HG03439 (cell line): ENCODE measurements around the gene CEACAM19.
A peak's percentile ranks its signal among the peaks of the same experiment; 100 is the strongest.
"Not testable (repeated sequence)": the region's sequence is repeated elsewhere in the genome, so short reads cannot be mapped to it uniquely, and the experiment has no call there.

Experiments used
- ATAC-seq: cut with Tn5 transposase; IDR thresholded peaks from one replicate; pipeline ENCODE4 v1.9.1; 2021; ENCODE audit warnings: mild to moderate bottlenecking, moderate library complexity; ENCODE audit not compliant: unreplicated experiment

CEACAM19 gene

GRCh38 chr19:44670027-44670426 is 1.3 kb upstream of the CEACAM19 start:
- not testable (repeated sequence) for ATAC-seq

- ATAC-seq: no peak
Measured at GRCh38 chr19:44672226-44672625, 944 bp downstream of the CEACAM19 start.

- no peak for ATAC-seq
Measured at GRCh38 chr19:44673510-44673909, 2.2 kb downstream of the CEACAM19 start.

- ATAC-seq: no peak
Measured at GRCh38 chr19:44675521-44675920, 4.2 kb downstream of the CEACAM19 start.

- ATAC-seq: no peak
Measured at GRCh38 chr19:44677019-44677811, 5.9 kb downstream of the CEACAM19 start.

- no peak for ATAC-seq
Measured at GRCh38 chr19:44680536-44680935, 9.3 kb downstream of the CEACAM19 start.

GRCh38 chr19:44681992-44682790 is 10.9 kb downstream of the CEACAM19 start:
- ATAC-seq: no peak

DNA sequence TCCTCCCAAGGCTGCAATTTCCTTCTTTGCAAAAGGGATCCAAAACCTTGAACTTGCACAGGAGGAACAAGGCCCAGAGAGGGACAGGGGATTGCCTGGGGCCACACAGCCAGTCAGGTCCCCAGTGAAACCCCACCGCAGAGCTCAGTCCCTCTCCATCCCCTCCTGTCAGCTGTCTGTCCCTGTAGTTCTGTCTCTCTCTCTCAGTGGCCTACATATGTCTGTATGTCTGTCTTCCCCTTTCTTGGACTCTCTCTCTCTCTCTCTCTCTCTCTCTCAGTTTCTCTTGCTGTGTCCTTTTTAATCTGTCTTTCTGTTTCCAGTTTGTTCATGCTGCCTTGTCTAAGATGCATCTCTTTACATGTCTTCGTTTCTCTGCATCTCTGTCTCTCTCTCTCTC is 11.5 kb downstream of the CEACAM19 start:
- no peak for ATAC-seq

- ATAC-seq: no peak
Measured at GRCh38 chr19:44683434-44684210, 12.3 kb downstream of the CEACAM19 start.

- ATAC-seq: not testable (repeated sequence)
Measured at GRCh38 chr19:44684396-44684795, 13.1 kb downstream of the CEACAM19 start.

DNA sequence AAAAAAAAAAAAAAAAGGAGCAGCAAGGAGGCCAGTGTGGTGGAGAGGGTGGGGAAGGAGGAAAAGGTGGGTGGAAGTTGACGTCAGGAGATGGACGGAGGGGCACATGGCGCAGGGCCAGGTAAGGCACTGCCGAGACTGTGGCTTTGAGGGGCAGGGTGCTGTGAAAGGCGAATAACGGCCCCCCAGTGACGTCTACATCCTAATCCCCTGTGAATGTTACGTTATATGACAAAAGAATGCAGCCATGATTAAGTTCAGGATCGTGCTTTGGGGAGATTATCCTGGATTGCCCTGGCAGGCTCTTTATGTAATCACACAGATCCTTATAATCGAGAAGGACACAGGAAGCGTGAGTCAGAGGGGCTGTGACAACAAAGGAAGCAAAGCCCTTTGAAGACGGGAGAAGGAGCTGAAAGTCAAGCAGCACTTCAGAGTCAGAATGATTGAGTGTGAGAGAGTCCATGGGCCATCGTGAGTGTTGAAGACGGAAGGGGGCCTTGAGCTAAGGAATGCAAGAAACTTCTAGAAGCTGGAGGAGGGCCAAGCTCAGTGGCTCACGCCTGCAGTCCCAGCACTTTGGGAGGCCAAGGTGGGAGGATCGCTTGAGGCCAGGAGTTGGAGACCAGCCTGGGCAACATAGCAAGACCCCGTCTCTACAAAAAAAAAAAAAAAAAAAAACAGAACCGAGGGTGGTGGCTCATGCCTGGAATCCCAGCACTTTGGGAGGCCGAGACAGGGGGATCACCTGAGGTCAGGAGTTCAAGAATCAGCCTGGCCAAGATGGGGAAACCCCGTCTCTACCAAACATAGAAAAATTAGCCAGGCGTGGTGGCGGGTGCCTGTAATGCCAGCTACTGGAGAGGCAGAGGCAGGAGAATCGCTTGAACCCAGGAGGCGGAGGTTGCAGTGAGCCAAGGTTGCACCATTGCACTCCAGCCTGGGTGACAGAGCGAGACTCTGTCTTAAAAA is 13.9 kb downstream of the CEACAM19 start:
- no peak for ATAC-seq

- ATAC-seq: no peak
Measured at GRCh38 chr19:44685877-44686276, 14.6 kb downstream of the CEACAM19 start.

GRCh38 chr19:44686896-44687295 is 15.6 kb downstream of the CEACAM19 start:
- no peak for ATAC-seq

DNA sequence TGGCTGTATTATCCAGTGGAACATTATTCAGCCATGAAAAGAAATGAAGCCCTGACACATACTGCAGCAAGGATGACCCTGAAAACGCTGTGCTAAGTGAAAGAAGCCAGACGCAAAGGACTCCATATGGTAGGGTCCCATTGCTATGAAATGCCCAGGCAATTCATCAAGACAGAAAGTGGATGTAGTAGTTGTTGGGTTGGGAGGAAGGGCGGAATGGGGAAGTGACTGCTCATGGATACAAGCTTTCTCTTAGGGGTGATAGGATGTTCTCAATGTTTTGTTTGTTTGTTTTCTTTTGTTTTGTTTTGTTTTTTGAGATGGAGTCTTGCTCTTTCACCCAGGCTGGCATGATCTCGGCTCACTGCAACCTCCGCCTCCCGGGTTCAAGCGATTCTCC is 16.6 kb downstream of the CEACAM19 start:
- ATAC-seq: no peak

DNA sequence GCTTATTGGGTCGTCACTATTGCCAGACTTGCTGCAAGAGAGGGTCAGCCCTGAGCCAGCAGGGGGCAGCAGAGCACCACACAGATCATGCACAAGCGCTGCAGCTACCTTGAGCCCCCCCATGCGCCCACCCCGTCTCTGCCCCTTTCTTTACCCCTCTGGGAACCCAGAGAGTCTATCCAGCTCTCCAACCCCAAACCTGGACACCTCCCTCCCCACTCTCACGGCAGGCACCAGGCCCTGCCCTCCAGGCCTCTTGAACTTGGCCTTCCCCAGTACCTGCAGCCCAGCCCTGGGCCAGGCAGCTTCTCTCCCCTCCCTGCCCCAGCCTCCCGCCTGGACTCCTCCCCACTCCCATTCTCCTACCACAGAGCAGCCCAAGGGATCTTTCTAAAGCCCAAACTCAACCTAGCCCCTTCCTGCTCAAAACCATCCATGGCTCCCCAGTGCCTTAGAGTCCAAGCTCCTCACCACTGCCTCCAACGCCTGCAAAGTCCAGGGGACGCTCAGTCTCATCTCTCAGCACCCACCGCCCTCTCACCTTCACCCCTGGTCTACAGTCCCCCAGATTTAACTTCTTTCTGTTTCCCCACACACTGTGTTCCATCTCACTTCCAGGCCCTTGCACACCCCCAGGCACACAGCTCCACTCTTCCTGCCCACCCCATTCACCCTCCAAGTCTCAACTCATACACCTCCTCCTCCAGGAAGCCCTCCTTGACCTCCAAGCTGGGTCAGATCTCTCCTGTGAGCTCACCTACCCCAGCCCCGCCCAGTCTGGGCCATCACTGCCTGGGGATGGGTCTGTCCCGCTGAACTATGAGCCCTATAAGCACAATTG is 18.2 kb downstream of the CEACAM19 start:
- no peak for ATAC-seq

GRCh38 chr19:44690131-44690440 is 18.8 kb downstream of the CEACAM19 start:
- no peak for ATAC-seq

DNA sequence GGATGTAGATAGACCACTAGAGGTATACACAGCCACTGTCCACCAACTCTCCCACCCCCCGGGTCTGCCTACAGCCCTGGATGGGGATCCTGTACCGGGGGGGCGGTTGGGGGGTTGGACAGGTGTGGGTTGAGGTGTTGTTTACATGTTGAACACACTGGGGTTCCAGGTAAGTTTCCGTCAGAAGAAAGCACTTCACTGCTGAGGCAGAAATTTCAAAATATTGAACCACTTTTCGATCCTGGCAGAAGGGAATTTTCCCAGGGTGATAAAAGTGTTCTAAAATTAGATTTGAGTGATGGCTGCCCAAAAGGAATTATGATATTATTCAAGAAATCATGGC is 21.1 kb downstream of the CEACAM19 start:
- ATAC-seq: peak; percentile 19

DNA sequence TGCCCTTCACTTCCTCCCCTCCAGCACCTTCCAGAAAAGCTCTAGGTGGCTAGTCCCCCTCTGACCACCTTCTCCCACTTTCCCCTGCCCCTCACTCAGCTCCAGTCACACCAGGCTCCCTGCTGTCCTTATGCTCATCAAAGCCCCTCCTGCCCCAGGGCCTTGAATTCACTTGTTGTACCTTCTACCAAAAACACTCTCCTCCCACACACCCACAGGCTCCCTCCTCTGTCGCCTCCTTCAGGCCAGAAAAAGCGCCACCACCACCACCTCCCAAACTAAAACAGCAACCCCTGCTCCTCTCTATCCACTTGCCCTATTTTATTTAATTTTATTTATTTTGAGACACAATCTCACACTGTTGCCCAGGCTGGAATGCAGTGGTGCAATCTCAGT is 22.9 kb downstream of the CEACAM19 start:
- ATAC-seq: no peak

DNA sequence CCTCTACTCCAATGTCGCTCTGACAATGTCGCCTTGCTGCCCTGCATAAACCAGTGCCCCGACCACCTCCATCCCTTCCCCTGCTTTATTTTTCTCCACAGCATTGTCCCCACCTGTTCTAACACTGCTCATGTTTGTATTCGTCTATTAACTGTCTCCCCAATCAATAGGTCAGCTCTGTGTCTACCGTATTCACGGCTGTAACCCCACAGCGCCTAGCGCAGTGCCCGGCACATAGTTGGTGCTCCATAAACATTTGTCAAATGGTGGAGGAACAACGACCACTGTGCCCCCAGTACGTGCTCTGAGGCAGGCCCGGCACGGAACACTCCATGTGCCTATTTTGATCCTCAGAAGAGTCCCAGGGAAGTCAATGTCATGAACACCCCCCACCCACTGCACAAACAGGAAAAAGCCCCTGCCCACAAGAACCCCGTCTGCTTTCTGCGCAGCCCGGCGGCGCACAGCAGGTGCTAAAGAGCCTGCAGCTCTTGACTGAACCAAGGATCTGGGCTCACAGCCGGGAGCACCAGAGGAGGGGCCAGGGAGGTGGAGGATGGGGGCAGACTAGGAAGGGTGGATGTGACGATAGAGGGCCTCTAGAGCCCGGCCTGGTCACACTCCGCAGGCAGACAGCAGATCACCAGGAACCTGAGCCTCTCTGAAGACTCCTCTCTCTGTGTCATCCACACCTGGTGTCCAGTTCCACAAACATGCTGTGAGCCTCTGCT is 25.8 kb downstream of the CEACAM19 start:
- no peak for ATAC-seq
